CD14-positive monocyte (primary cell): ENCODE measurements around the gene NRSN2. TPM values are rescaled to one million over a fixed set of nuclear protein-coding genes. Genes with fewer than 3 reads are reported as not detected.
A peak's percentile ranks its signal among the peaks of the same experiment; 100 is the strongest.

Experiments
- DNase-seq, 3 donors: peaks; one replicate each; pipeline ENCODE4 v3.0.0-alpha.2; 2011 to 2022
- H2AFZ ChIP-seq: 2 replicates; pipeline ENCODE4 v1.6.0; 2012; ENCODE audit warnings: mild to moderate bottlenecking, low read depth, low read length, inconsistent platforms; ENCODE audit not compliant: insufficient read depth, poor library complexity, severe bottlenecking
- H3K27ac ChIP-seq, 2 donors: 1 replicate in 1 of 2; 2 replicates in 1 of 2; pipeline ENCODE4 v1.5.1; 2012 to 2013; ENCODE audit warnings: low read length in 2 of 2, control low read depth in 1 of 2, inconsistent platforms in 1 of 2, low read depth in 1 of 2, mild to moderate bottlenecking in 1 of 2
- H3K27me3 ChIP-seq, 2 donors: one replicate each; pipeline versions ENCODE4 v1.6.0 to v1.6.1; 2011 to 2013; ENCODE audit warnings: low read length in 2 of 2; ENCODE audit not compliant: control insufficient read depth in 2 of 2, insufficient read depth in 2 of 2
- H3K36me3 ChIP-seq, 2 donors: replicated peaks in 1 of 2; 1 replicate in 1 of 2; 2 replicates in 1 of 2; pipeline versions ENCODE4 v1.5.1 to v1.6.1; 2012 to 2013; ENCODE audit warnings: low read length in 2 of 2, control low read depth in 1 of 2, inconsistent platforms in 1 of 2, mild to moderate bottlenecking in 1 of 2; ENCODE audit not compliant: insufficient read depth in 2 of 2, control insufficient read depth in 1 of 2
- H3K4me1 ChIP-seq, 2 donors: 1 replicate in 1 of 2; 2 replicates in 1 of 2; pipeline versions ENCODE4 v1.5.1 to v1.6.1; 2012 to 2013; ENCODE audit warnings: low read length in 2 of 2, control low read depth in 1 of 2, inconsistent platforms in 1 of 2, mild to moderate bottlenecking in 1 of 2, moderate library complexity in 1 of 2; ENCODE audit not compliant: insufficient read depth in 2 of 2, control insufficient read depth in 1 of 2
- H3K4me2 ChIP-seq: replicated peaks from 2 replicates; pipeline ENCODE3; 2012; ENCODE audit warnings: low read length, moderate library complexity, mild to moderate bottlenecking; ENCODE audit not compliant: poor library complexity, severe bottlenecking; ENCODE audit errors: extremely low read depth
- H3K4me3 ChIP-seq, 3 experiments: fragments of 200-600 bp in 1 of 3; sonication (generic) in 1 of 3; replicated peaks in 1 of 3; 1 replicate in 2 of 3; 2 replicates in 1 of 3; pipeline ENCODE4 v1.5.1; 2011 to 2013; ENCODE audit warnings: low read length in 3 of 3, mild to moderate bottlenecking in 3 of 3, control low read depth in 2 of 3, low read depth in 2 of 3, inconsistent platforms in 1 of 3, moderate library complexity in 1 of 3
- H3K79me2 ChIP-seq: 2 replicates; pipeline ENCODE4 v1.6.0; 2012; ENCODE audit warnings: mild to moderate bottlenecking, control low read depth, inconsistent platforms, low read length, moderate library complexity; ENCODE audit not compliant: insufficient read depth
- H3K9ac ChIP-seq: 2 replicates; pipeline ENCODE4 v1.6.0; 2017; ENCODE audit warnings: low read length, mild to moderate bottlenecking; ENCODE audit not compliant: insufficient read depth, poor library complexity, severe bottlenecking
- H3K9me3 ChIP-seq, 2 donors: replicated peaks in 1 of 2; 1 replicate in 1 of 2; 2 replicates in 1 of 2; pipeline versions ENCODE4 v1.5.1 to v1.6.1; 2012 to 2013; ENCODE audit warnings: low read length in 2 of 2, control low read depth in 1 of 2; ENCODE audit not compliant: control insufficient read depth in 1 of 2, insufficient read depth in 1 of 2
- H4K20me1 ChIP-seq: 2 replicates; pipeline ENCODE4 v1.6.0; 2012; ENCODE audit warnings: mild to moderate bottlenecking, low read length, control low read depth, moderate library complexity; ENCODE audit not compliant: insufficient read depth
- H3K27ac Mint-ChIP-seq, 7 donors: one replicate each; pipeline ENCODE4 v1.8.0; 2020; ENCODE audit warnings: mild to moderate bottlenecking in 7 of 7, mixed read lengths in 7 of 7, moderate library complexity in 6 of 7, inconsistent platforms in 2 of 7
- H3K27me3 Mint-ChIP-seq, 3 donors: one replicate each; pipeline ENCODE4 v1.8.0; 2021 to 2022; ENCODE audit warnings: low read depth in 3 of 3, mild to moderate bottlenecking in 3 of 3, mixed read lengths in 3 of 3, moderate library complexity in 3 of 3, inconsistent platforms in 1 of 3
- H3K36me3 Mint-ChIP-seq, 2 donors: one replicate each; pipeline ENCODE4 v1.8.0; 2020; ENCODE audit warnings: mixed read lengths in 2 of 2, inconsistent platforms in 1 of 2, mild to moderate bottlenecking in 1 of 2
- H3K4me1 Mint-ChIP-seq: one replicate; pipeline ENCODE4 v1.8.0; 2020; ENCODE audit warnings: mild to moderate bottlenecking, mixed read lengths
- H3K4me3 Mint-ChIP-seq, 2 donors: one replicate each; pipeline ENCODE4 v1.8.0; 2020; ENCODE audit warnings: mild to moderate bottlenecking in 2 of 2, mixed read lengths in 2 of 2, moderate library complexity in 1 of 2
- H3K9me3 Mint-ChIP-seq, 7 donors: one replicate each; pipeline ENCODE4 v1.8.0; 2020 to 2022; ENCODE audit warnings: mixed read lengths in 7 of 7, mild to moderate bottlenecking in 6 of 7, moderate library complexity in 6 of 7, inconsistent platforms in 2 of 7
- CTCF ChIP-seq: fragments of 200-600 bp; IDR thresholded peaks from one replicate; pipeline ENCODE4 v1.8.0; 2022; ENCODE audit warnings: antibody characterized with exemption, mild to moderate bottlenecking
- WGBS: methylation state at CpG from one replicate; pipeline ENCODE4 v1.1.5; 2013; ENCODE audit warnings: missing lambda C conversion rate; ENCODE audit not compliant: insufficient coverage; 5-methylcytosine and 5-hydroxymethylcytosine counted together
- intact Hi-C, 2 donors: fragments of 100-400 bp; cut with micrococcal nuclease; formaldehyde crosslinking; loops; one replicate each; pipeline versions ENCODE4 v1.15.0 to v1.15.1; 2023
- polyA plus RNA-seq, 3 donors: library from polyadenylated mRNA; depleted of rRNA in 1 of 3; unstranded in 2 of 3; stranded (reverse) in 1 of 3; fragments of 300-500 nt in 2 of 3; fragments of >200 nt in 1 of 3; fragmentation: Illumina TruSeq in 2 of 3; gene quantifications; 1 replicate in 2 of 3; 2 replicates in 1 of 3; pipeline ENCODE4 v1.2.3, GENCODE V29; 2012 to 2021

Gene NRSN2
- polyA plus RNA-seq, 3 donors, result 0.09 to 0.73 (median 0.56) TPM

- Mint-ChIP-seq H3K4me3 (no peak overlapping the region), H3K36me3 (peaks cover 43 to 48% of the 10 kb centered on the region in 2 donors), H3K27ac (no peak overlapping the region), H3K9me3 (no peaks in the 10 kb centered on the region), H3K27me3 (no peaks in the 10 kb centered on the region), H3K4me1 (peaks cover 2% of the 10 kb centered on the region)
- Histone ChIP-seq H3K4me1 (no peaks in the 10 kb centered on the region), H3K4me2 (no peak overlapping the region), H3K27ac (no peak overlapping the region), H3K4me3 (no peak overlapping the region), H2AFZ (no peak overlapping the region), H4K20me1 (no peaks in the 10 kb centered on the region), H3K27me3 (no peaks in the 10 kb centered on the region), H3K9ac (no peak overlapping the region), H3K79me2 (no peaks in the 10 kb centered on the region), H3K36me3 (peaks cover 53 to 62% of the 10 kb centered on the region in 2 donors), H3K9me3 (no peaks in the 10 kb centered on the region)
- WGBS, result 98% methylated on average over 24 of the region's 24 CpGs
- no peak for TF ChIP-seq CTCF
- intact Hi-C loops, result no loop called here
- DNase-seq, result no peak
Measured at GRCh38 chr20:396252-396618, 49.3 kb downstream of the NRSN2 start.

GRCh38 chr20:396619-397431 is 49.9 kb downstream of the NRSN2 start:
- no peak overlapping the region for H3K9ac ChIP-seq
- WGBS, result 94% methylated on average over 4 of the region's 4 CpGs
- no peak overlapping the region for H3K4me2 ChIP-seq
- Mint-ChIP-seq H3K4me1 (peaks cover 2% of the 10 kb centered on the region), H3K27me3 (no peaks in the 10 kb centered on the region), H3K4me3 (no peak overlapping the region), H3K27ac (peak overlapping the region in 2 of 7 donors; percentile 33 to 34), H3K9me3 (no peaks in the 10 kb centered on the region), H3K36me3 (peaks cover 37 to 42% of the 10 kb centered on the region in 2 donors)
- no peaks in the 10 kb centered on the region for H3K79me2 ChIP-seq
- peaks cover 49 to 56% of the 10 kb centered on the region in 2 donors for H3K36me3 ChIP-seq
- intact Hi-C loops, result no loop called here
- DNase-seq, result no peak
- no peak overlapping the region for H3K4me3 ChIP-seq
- no peak for TF ChIP-seq CTCF
- H2AFZ ChIP-seq, result no peak overlapping the region
- no peaks in the 10 kb centered on the region for H3K9me3 ChIP-seq
- H3K27me3 ChIP-seq, result no peaks in the 10 kb centered on the region
- no peak overlapping the region for H3K27ac ChIP-seq
- H3K4me1 ChIP-seq, result no peaks in the 10 kb centered on the region
- no peaks in the 10 kb centered on the region for H4K20me1 ChIP-seq
